D721Med (cell line): ENCODE data around the gene ENPP6.
A peak's percentile ranks its signal among the peaks of the same experiment; 100 is the strongest.

Experiments used
- DNase-seq: peaks from one replicate; pipeline ENCODE4 v3.0.0; 2011; ENCODE audit warnings: low spot score; ENCODE audit not compliant: insufficient read length
- FAIRE-seq: peaks from 2 replicates; lab custom pipeline; 2011; peaks lifted over from hg19 to GRCh38; lab: Jason Lieb, UNC
- CTCF ChIP-seq: IDR thresholded peaks from 2 replicates; pipeline ENCODE4 v1.5.1; 2012; ENCODE audit warnings: mild to moderate bottlenecking, control low read depth; ENCODE audit not compliant: insufficient read depth; ENCODE audit errors: missing control alignments

Gene ENPP6

DNA sequence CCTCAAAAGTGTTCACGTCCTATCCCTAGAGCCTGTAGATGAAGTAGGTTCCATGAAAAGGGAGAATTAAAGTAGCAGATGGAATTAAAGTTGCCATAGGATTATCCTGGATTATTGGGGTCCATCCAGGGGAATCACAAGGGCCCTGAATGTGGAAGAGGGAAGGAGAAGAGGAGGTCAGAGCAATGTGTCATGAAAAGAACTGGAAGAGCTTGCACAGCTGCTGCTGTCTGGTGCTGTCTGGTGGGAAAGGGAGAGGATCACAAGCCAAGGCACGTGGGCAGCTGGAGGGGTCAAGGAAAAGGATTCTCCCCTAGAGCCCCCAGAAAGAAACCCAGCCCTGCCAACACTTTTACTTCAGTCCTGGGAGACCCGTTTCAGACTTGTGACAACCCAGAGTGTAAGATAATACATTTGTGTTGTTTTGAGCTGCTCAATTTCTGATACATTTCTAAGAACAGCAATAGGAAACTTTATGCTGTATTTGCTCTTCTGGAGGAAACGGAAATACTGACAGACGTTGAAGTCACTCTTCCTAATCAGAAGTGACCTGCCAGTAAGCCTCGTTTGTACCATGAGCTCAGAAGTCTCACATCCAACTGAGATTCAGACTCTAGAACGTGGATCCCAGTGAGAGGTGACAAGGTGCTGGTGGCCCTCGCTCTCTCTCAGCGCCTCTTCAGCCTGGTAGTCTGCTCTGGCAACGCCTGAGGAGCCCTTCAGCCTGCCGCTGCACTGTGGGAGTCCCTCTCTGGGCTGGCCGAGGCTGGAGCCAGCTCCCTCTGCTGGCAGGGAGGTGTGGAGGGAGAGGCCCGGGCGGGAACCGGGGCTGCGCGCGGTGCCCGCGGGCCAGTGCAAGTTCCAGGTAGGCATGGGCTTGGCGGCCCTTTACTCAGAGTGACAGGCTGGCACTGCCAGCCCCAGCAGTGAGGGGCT, 34.7 kb upstream of the ENPP6 start:
- FAIRE-seq (no peak), DNase-seq (no peak)
- TF ChIP-seq CTCF: no peak

GRCh38 chr4:184251670-184251980, 34.0 kb upstream of the ENPP6 start:
- no peak for TF ChIP-seq CTCF
- no peak for DNase-seq
- no peak for FAIRE-seq

GRCh38 chr4:184250795-184251669, 33.4 kb upstream of the ENPP6 start:
- DNase-seq (no peak), FAIRE-seq (no peak)
- peak; percentile 47 for TF ChIP-seq CTCF

DNA sequence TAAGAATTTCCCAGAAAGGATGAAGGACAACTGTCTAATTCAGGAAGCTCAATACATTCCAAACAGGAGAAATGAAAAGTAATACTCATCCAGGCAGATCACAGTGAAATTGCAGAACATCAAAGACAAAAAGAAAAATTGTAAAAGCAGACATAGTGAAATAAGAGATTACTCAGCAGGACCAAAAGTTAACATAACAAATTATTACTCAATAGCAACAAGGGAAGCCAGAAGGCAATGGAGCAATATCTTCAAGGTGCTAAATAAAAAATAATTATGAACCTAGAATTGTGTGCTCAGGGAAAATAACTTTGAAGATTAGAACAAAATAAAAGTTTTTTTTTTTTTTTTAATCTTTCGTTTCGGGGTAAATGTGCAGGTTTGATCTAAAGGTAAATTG, 30.5 kb upstream of the ENPP6 start:
- FAIRE-seq (no peak), DNase-seq (no peak)
- no peak for TF ChIP-seq CTCF

GRCh38 chr4:184247421-184247820, 29.7 kb upstream of the ENPP6 start:
- no peak for TF ChIP-seq CTCF
- DNase-seq (no peak), FAIRE-seq (no peak)

DNA sequence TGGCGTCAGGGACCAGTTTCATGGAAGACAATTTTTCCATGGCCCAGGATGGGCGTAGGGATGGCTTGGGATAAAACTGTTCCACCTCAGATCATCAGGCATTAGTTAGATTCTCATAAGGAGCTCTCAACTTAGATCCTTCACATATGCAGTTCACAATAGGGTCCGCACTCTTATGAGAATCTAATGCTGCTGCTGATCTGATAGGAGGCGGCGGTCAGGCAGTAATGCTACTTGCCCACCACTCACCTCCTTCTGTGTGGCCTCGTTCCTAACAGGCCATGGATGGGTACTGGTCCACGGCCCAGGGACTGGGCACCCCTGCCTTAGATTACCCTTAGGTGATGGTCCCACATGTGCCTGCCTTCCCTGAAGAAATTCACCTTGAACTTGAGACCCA, 28.8 kb upstream of the ENPP6 start:
- DNase-seq (no peak), FAIRE-seq (no peak)
- TF ChIP-seq CTCF: no peak
